Adrenal gland (tissue), 12 donors: ENCODE results near the gene DVL1. TPM values are rescaled to one million over a fixed set of nuclear protein-coding genes. Genes with fewer than 3 reads are reported as not detected.

ENCODE experiments used
- DNase-seq, 7 donors: peaks; one replicate each; pipeline ENCODE4 v3.0.0-alpha.2; 2019 to 2020
- H3K27ac ChIP-seq, 5 donors: fragments of 200-600 bp; sonication (generic) in 4 of 5; 1 replicate in 3 of 5; 2 replicates in 2 of 5; pipeline versions ENCODE4 v1.5.1 to v1.8.0; 2016 to 2020; ENCODE audit warnings: mild to moderate bottlenecking in 1 of 5
- H3K27me3 ChIP-seq: fragments of 200-600 bp; 2 replicates; pipeline ENCODE4 v1.8.0; 2021
- H3K36me3 ChIP-seq, 2 donors: fragments of 200-600 bp; replicated peaks in 1 of 2; 1 replicate in 1 of 2; 2 replicates in 1 of 2; pipeline versions ENCODE4 v1.5.1 to v1.8.0; 2018 to 2022
- H3K4me1 ChIP-seq, 2 donors: fragments of 200-600 bp; replicated peaks in 1 of 2; 1 replicate in 1 of 2; 2 replicates in 1 of 2; pipeline versions ENCODE4 v1.5.1 to v1.8.0; 2018 to 2021
- H3K4me3 ChIP-seq, 4 donors: fragments of 200-600 bp; sonication (generic) in 3 of 4; one replicate each; pipeline ENCODE4 v1.5.1; 2016 to 2018
- H3K9me3 ChIP-seq, 3 donors: fragments of 200-600 bp; sonication (generic) in 1 of 3; replicated peaks in 1 of 3; 1 replicate in 2 of 3; 2 replicates in 1 of 3; pipeline versions ENCODE4 v1.5.1 to v1.8.0; 2016 to 2021
- POLR2A ChIP-seq, 2 donors: fragments of 450-650 bp; IDR thresholded peaks; one replicate each; pipeline ENCODE4 v1.6.1; 2017; ENCODE audit warnings: antibody characterized with exemption in 2 of 2, mild to moderate bottlenecking in 2 of 2, moderate library complexity in 1 of 2
- WGBS, 4 donors: extraction: QIAGEN DNeasy Blood & Tissue Kit in 2 of 4; methylation state at CpG; one replicate each; pipeline versions ENCODE4 v1.1.5 to v1.1.7; 2013 to 2017; 5-methylcytosine and 5-hydroxymethylcytosine counted together
- intact Hi-C, 2 donors: fragments of 100-400 bp; cut with DNase I; formaldehyde crosslinking; loops; one replicate each; pipeline versions ENCODE4 v1.14.1 to v1.15.0; 2022 to 2023
- polyA plus RNA-seq, 3 donors: library from polyadenylated mRNA; stranded (reverse); fragments of 200-250 nt in 2 of 3; fragments of 350-450 nt in 1 of 3; fragmentation: Illumina TruSeq in 1 of 3; extraction: RNeasy Lipid Tissue Mini Kit (QIAGEN cat#74804) in 1 of 3; gene quantifications; one replicate each; pipeline ENCODE4 v1.2.3, GENCODE V29; 2013 to 2014
- total RNA-seq, 9 donors: library from RNA; depleted of rRNA in 4 of 9; stranded (reverse); fragments of >200 nt in 4 of 9; fragments of 120-200 nt in 1 of 9; fragmentation: NEBNext Ultra II Directional in 1 of 9; extraction: Animal tissue kit (Norgen Biotek cat#: 25700) in 1 of 9; gene quantifications; one replicate each; pipeline versions ENCODE4 v1.1.0 to v1.2.4, GENCODE V29; 2013 to 2023
- TF ChIP-seq, protein P1 (sequence below), 6 experiments: fragments of 450-650 bp in 4 of 6; fragments of 200-600 bp in 2 of 6; sonication (generic) in 1 of 6; IDR thresholded peaks; 1 replicate in 5 of 6; 2 replicates in 1 of 6; pipeline versions ENCODE4 v1.5.1 to v1.8.0; 2016 to 2021; ENCODE audit warnings: antibody characterized with exemption in 6 of 6, mild to moderate bottlenecking in 2 of 6, moderate library complexity in 1 of 6
- donor health status: healthy with polysubstance abuse.
- donor health status: Bipolar disorder and iron deficiency.
- donor health status: DM: yes; HTN: yes; CAD: no.
- donor health status: DM: no; HTN: no; CAD: no.
- donor health status: DM: no; HTN: no; CAD: no.
- donor health status: DM: yes; HTN: yes; CAD: no.

The DVL1 gene
- total and polyA plus RNA-seq, 12 donors: 4.0 to 279 (median 89.2) TPM

- WGBS, 4 donors: 91 to 94% (median 93%) methylated on average over 5 of the region's 5 CpGs
- no peaks in the 10 kb centered on the region for H3K36me3 ChIP-seq
- TF ChIP-seq, protein P1, sequence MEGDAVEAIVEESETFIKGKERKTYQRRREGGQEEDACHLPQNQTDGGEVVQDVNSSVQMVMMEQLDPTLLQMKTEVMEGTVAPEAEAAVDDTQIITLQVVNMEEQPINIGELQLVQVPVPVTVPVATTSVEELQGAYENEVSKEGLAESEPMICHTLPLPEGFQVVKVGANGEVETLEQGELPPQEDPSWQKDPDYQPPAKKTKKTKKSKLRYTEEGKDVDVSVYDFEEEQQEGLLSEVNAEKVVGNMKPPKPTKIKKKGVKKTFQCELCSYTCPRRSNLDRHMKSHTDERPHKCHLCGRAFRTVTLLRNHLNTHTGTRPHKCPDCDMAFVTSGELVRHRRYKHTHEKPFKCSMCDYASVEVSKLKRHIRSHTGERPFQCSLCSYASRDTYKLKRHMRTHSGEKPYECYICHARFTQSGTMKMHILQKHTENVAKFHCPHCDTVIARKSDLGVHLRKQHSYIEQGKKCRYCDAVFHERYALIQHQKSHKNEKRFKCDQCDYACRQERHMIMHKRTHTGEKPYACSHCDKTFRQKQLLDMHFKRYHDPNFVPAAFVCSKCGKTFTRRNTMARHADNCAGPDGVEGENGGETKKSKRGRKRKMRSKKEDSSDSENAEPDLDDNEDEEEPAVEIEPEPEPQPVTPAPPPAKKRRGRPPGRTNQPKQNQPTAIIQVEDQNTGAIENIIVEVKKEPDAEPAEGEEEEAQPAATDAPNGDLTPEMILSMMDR (IDR thresholded peaks at IDR 0.05): no peak
- TF ChIP-seq POLR2A (IDR thresholded peaks at IDR 0.05): no peak
- H3K4me3 ChIP-seq: no peak overlapping the region
- intact Hi-C loops: no loop called here
- H3K27ac ChIP-seq: no peak overlapping the region
- peaks cover 0 to 8% of the 10 kb centered on the region in 2 donors for H3K4me1 ChIP-seq
- no peak for DNase-seq
- H3K27me3 ChIP-seq: no peaks in the 10 kb centered on the region
- H3K9me3 ChIP-seq: no peaks in the 10 kb centered on the region
Measured at GRCh38 chr1:1367315-1367714, 18.1 kb upstream of the DVL1 start.

- 91 to 96% (median 94%) methylated on average over 3 of the region's 3 CpGs for WGBS, 4 donors
- no peak overlapping the region for H3K4me3 ChIP-seq
- no peak for DNase-seq
- H3K27ac ChIP-seq: no peak overlapping the region
- H3K4me1 ChIP-seq: peaks cover 0 to 1% of the 10 kb centered on the region in 2 donors
- H3K27me3 ChIP-seq: no peaks in the 10 kb centered on the region
- H3K9me3 ChIP-seq: no peaks in the 10 kb centered on the region
- intact Hi-C loops: no loop called here
- no peaks in the 10 kb centered on the region for H3K36me3 ChIP-seq
- TF ChIP-seq, protein P1 (IDR thresholded peaks at IDR 0.05): no peak
- TF ChIP-seq POLR2A (IDR thresholded peaks at IDR 0.05): no peak
Measured at GRCh38 chr1:1366699-1367066, 17.5 kb upstream of the DVL1 start.

DNA sequence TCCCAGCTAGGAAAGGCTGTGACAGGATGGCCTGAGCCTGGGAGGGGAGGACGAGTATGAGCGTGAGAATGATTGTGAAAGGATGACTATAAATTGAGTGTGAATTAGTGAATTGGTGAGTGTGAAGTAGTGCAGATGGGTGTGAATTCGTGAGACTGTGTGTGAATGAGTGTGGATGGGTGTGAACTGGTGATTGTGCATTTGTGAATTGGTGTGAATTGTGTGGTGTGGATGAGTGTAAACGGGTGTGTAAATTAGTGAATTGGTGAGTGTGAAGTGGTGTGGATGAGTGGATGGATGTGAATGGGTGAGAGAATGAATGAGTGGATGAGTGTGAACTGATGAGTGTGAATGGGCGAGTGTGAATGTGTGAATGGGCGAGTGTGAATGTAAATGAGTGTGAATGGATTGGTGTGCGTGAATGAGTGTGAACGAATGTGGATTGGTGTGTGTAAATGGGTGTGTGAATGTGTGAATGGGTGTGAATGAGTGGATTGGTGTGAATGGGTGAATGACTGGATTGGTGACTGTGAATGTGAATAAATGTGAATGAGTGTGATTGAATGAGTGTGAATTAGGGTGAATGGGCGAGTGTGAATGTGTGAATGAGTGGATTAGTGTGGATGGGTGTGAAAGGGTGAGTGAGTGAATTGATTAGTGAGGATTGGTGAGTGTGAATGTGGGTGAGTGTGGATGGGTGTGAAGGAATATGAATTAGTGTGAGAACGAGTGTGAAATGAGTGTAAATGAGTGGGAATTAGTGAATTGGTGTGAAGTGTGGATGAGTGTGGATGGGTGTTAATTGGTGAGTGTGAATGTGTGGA, 16.9 kb upstream of the DVL1 start:
- intact Hi-C loops: no loop called here
- DNase-seq: no peak
- 71 to 78% (median 73%) methylated on average over 10 of the region's 10 CpGs for WGBS, 4 donors
- no peak overlapping the region for H3K27ac ChIP-seq
- no peaks in the 10 kb centered on the region for H3K36me3 ChIP-seq
- H3K4me3 ChIP-seq: no peak overlapping the region
- H3K27me3 ChIP-seq: no peaks in the 10 kb centered on the region
- H3K9me3 ChIP-seq: no peaks in the 10 kb centered on the region
- TF ChIP-seq POLR2A (IDR thresholded peaks at IDR 0.05): no peak
- TF ChIP-seq, protein P1 (IDR thresholded peaks at IDR 0.05): no peak
- no peaks in the 10 kb centered on the region for H3K4me1 ChIP-seq

- WGBS, 4 donors: 77 to 83% (median 80%) methylated on average over 7 to 14 of the region's 14 CpGs
- DNase-seq: no peak
- no peaks in the 10 kb centered on the region for H3K27me3 ChIP-seq
- intact Hi-C loops: no loop called here
- no peaks in the 10 kb centered on the region for H3K4me1 ChIP-seq
- H3K27ac ChIP-seq: no peak overlapping the region
- no peaks in the 10 kb centered on the region for H3K9me3 ChIP-seq
- TF ChIP-seq, protein P1 (IDR thresholded peaks at IDR 0.05): no peak
- no peak for TF ChIP-seq POLR2A (IDR thresholded peaks at IDR 0.05)
- no peaks in the 10 kb centered on the region for H3K36me3 ChIP-seq
- no peak overlapping the region for H3K4me3 ChIP-seq
Measured at GRCh38 chr1:1364266-1364665, 15.0 kb upstream of the DVL1 start.
